AG04450 (cell line): Measurements from ENCODE around the gene CACNG8. TPM values are rescaled to one million over a fixed set of nuclear protein-coding genes. Genes with fewer than 3 reads are reported as not detected.

Source experiments
- CTCF ChIA-PET: fragments of 300-600, 350-600 bp; formaldehyde crosslinking; extraction: SDS; loops from one replicate; lab custom pipeline; 2022; ENCODE audit warnings: antibody characterized with exemption, inconsistent platforms; lab: Charles Lee
- POLR2A ChIA-PET: fragments of 350-600 bp; formaldehyde crosslinking; extraction: SDS; loops from one replicate; lab custom pipeline; 2021; ENCODE audit warnings: antibody characterized with exemption, inconsistent platforms; lab: Yijun Ruan, JAX
- DNase-seq: peaks from one replicate; pipeline ENCODE4 v3.0.0-alpha.2; 2011; ENCODE audit warnings: low read depth, low spot score
- H3K27ac ChIP-seq: one replicate; pipeline ENCODE4 v1.5.1; 2012; ENCODE audit warnings: low read depth, low read length, control low read depth
- H3K27me3 ChIP-seq: one replicate; pipeline ENCODE4 v1.6.0; 2012; ENCODE audit warnings: low read length; ENCODE audit not compliant: control insufficient read depth, insufficient read depth
- H3K4me3 ChIP-seq: 2 replicates; pipeline ENCODE4 v1.5.1; 2011; ENCODE audit warnings: mild to moderate bottlenecking, low read depth, low read length, control low read depth
- H3K9me3 ChIP-seq: 2 replicates; pipeline ENCODE4 v1.5.1; 2012; ENCODE audit warnings: low read length; ENCODE audit not compliant: control insufficient read depth, insufficient read depth
- CTCF ChIP-seq: IDR thresholded peaks from 2 replicates; pipeline ENCODE4 v1.5.1; 2011; ENCODE audit warnings: low read depth, low read length, control low read depth, inconsistent platforms
- polyA plus RNA-seq: library from polyadenylated mRNA; depleted of rRNA; stranded (reverse); fragments of >200 nt; gene quantifications from 2 replicates; pipeline ENCODE4 v1.2.3, GENCODE V29; 2011

CACNG8 gene
- polyA plus RNA-seq, 1 experiment, result 0.33 TPM

GRCh38 chr19:54013866-54014265, 51.1 kb downstream of the CACNG8 start:
- Histone ChIP-seq H3K4me3 (no peak overlapping the region), H3K27me3 (no peaks in the 10 kb centered on the region), H3K9me3 (peaks cover 14% of the 10 kb centered on the region), H3K27ac (no peak overlapping the region)
- ChIA-PET CTCF (interaction anchor here (0.9 to 4.4 kb wide), 3 partner anchors 10 to 218 kb away, joined by 3 to 22 read pairs (median 3); no protein-coding TSS in a partner anchor), POLR2A (no interaction called here)
- no peak for DNase-seq
- TF ChIP-seq CTCF, result no peak

- TF ChIP-seq CTCF, result no peak
- Histone ChIP-seq H3K4me3 (no peak overlapping the region), H3K9me3 (peaks cover 14% of the 10 kb centered on the region), H3K27me3 (no peaks in the 10 kb centered on the region), H3K27ac (no peak overlapping the region)
- DNase-seq, result no peak
- ChIA-PET CTCF (interaction anchor here (0.9 to 4.4 kb wide), 4 partner anchors 9 to 219 kb away, joined by 3 to 22 read pairs (median 5); no protein-coding TSS in a partner anchor), POLR2A (interaction anchor here (0.7 kb wide), 1 partner anchor 159 kb away, joined by 4 read pairs; no protein-coding TSS in a partner anchor)
Measured at GRCh38 chr19:54014920-54015560, 52.3 kb downstream of the CACNG8 start.

GRCh38 chr19:54017261-54017660, 54.5 kb downstream of the CACNG8 start:
- Histone ChIP-seq H3K27ac (no peak overlapping the region), H3K4me3 (no peak overlapping the region), H3K27me3 (no peaks in the 10 kb centered on the region), H3K9me3 (peaks cover 14% of the 10 kb centered on the region)
- CTCF ChIA-PET, result interaction anchor here (0.6 to 4.4 kb wide), 4 partner anchors 13 to 823 kb away, joined by 3 to 22 read pairs (median 6); no protein-coding TSS in a partner anchor
- POLR2A ChIA-PET, result no interaction called here
- DNase-seq, result no peak
- TF ChIP-seq CTCF, result no peak

GRCh38 chr19:54021363-54021762, 58.6 kb downstream of the CACNG8 start:
- H3K9me3 ChIP-seq, result peaks cover 10% of the 10 kb centered on the region
- no peak overlapping the region for H3K27ac ChIP-seq
- ChIA-PET CTCF (interaction anchor here (1.3 to 2.3 kb wide), 3 partner anchors 9 to 180 kb away, joined by 3 to 10 read pairs (median 8); no protein-coding TSS in a partner anchor), POLR2A (interaction anchor here (1.1 kb wide), 1 partner anchor 41 kb away, joined by 4 read pairs; no protein-coding TSS in a partner anchor)
- no peak overlapping the region for H3K4me3 ChIP-seq
- no peak for DNase-seq
- no peaks in the 10 kb centered on the region for H3K27me3 ChIP-seq
- TF ChIP-seq CTCF, result no peak

GRCh38 chr19:54021932-54022331, 59.2 kb downstream of the CACNG8 start:
- H3K9me3 ChIP-seq, result peaks cover 9% of the 10 kb centered on the region
- no peak for DNase-seq
- ChIA-PET POLR2A (interaction anchor here (1.1 kb wide), 1 partner anchor 42 kb away, joined by 4 read pairs; no protein-coding TSS in a partner anchor), CTCF (interaction anchor here (1.3 to 4.8 kb wide), 6 partner anchors 8 to 230 kb away, joined by 3 to 49 read pairs (median 16); partner anchors contain the start of gene CACNG7)
- H3K27me3 ChIP-seq, result no peaks in the 10 kb centered on the region
- no peak overlapping the region for H3K27ac ChIP-seq
- no peak overlapping the region for H3K4me3 ChIP-seq
- no peak for TF ChIP-seq CTCF
